HCT116 (cell line): ENCODE data around the gene WDR35. TPM values are rescaled to one million over a fixed set of nuclear protein-coding genes. Genes with fewer than 3 reads are reported as not detected.

ENCODE experiments used
- ATAC-seq: fragments of 200-7000 bp; cut with Tn5 transposase; 2 replicates; pipeline ENCODE4 v1.9.1; 2020; ENCODE audit warnings: mild to moderate bottlenecking, moderate library complexity
- BruUV-seq: library from RNA; stranded (reverse); fragments of 400-500 nt; replicated peaks from 2 replicates; lab custom pipeline; 2021; lab: Mats Ljungman, UMichigan
- CTCF ChIA-PET: fragments of 300-600 bp; sonication (Branson Sonifier 250); formaldehyde crosslinking; loops from one replicate; lab custom pipeline; 2021; ENCODE audit warnings: antibody characterized with exemption; lab: Charles Lee
- POLR2A ChIA-PET: fragments of 300-600, 350-600 bp; sonication (Branson Sonifier 250); formaldehyde crosslinking; loops from one replicate; lab custom pipeline; 2021; ENCODE audit warnings: antibody characterized with exemption; lab: Charles Lee
- RAD21 ChIA-PET, 2 experiments: fragments of 300-600 bp; sonication (Branson Sonifier 250); formaldehyde crosslinking; loops; one replicate each; lab custom pipeline; 2023; ENCODE audit warnings: low total read pairs in 2 of 2; ENCODE audit not compliant: uncharacterized antibody in 2 of 2, unreplicated experiment in 2 of 2, low non-redundant PET in 1 of 2; lab: Charles Lee
- DNase-seq: peaks from one replicate; pipeline ENCODE4 v3.0.0-alpha.2; 2010; ENCODE audit warnings: low read depth, low spot score
- H2AFZ ChIP-seq: fragments of 200-600 bp; shearing (Covaris generic), sonication (generic); 2 replicates; pipeline ENCODE4 v1.6.1; 2017; ENCODE audit warnings: low read depth, mixed run types, mixed read lengths, antibody characterized with exemption, low read length; ENCODE audit not compliant: poor library complexity, severe bottlenecking
- H3K27ac ChIP-seq: 2 replicates; pipeline ENCODE4 v1.5.1; 2012; ENCODE audit warnings: low read depth, low read length
- H3K27me3 ChIP-seq: fragments of 200-600 bp; sonication (generic); 2 replicates; pipeline ENCODE4 v1.6.1; 2016; ENCODE audit warnings: mixed run types, low read length, mixed read lengths; ENCODE audit not compliant: insufficient read depth
- H3K36me3 ChIP-seq, 2 experiments: fragments of 200-500 bp in 1 of 2; fragments of 200-600 bp in 1 of 2; sonication (Bioruptor generic) in 1 of 2; sonication (generic) in 1 of 2; 2 replicates each; pipeline versions ENCODE4 v1.5.1 to v1.6.1; 2014 to 2016; ENCODE audit warnings: low read length in 2 of 2, inconsistent platforms in 1 of 2, mixed read lengths in 1 of 2, mixed run types in 1 of 2; ENCODE audit not compliant: insufficient read depth in 2 of 2, control insufficient read depth in 1 of 2
- H3K4me1 ChIP-seq, 2 experiments: fragments of 200-600 bp in 1 of 2; sonication (generic) in 1 of 2; 2 replicates each; pipeline versions ENCODE4 v1.5.1 to v1.6.1; 2012 to 2017; ENCODE audit warnings: low read length in 2 of 2, inconsistent platforms in 1 of 2, mild to moderate bottlenecking in 1 of 2, mixed read lengths in 1 of 2, mixed run types in 1 of 2, moderate library complexity in 1 of 2; ENCODE audit not compliant: insufficient read depth in 2 of 2, control insufficient read depth in 1 of 2
- H3K4me2 ChIP-seq: fragments of 200-600 bp; sonication (generic); 2 replicates; pipeline ENCODE4 v1.6.1; 2017; ENCODE audit warnings: mixed run types, low read length, mixed read lengths
- H3K4me3 ChIP-seq, 2 experiments: fragments of 200-600 bp in 1 of 2; sonication (generic) in 1 of 2; replicated peaks in 1 of 2; 2 replicates each; pipeline ENCODE4 v1.5.1; 2011 to 2016; ENCODE audit warnings: low read length in 2 of 2, control low read depth in 1 of 2, low read depth in 1 of 2, mild to moderate bottlenecking in 1 of 2, mixed read lengths in 1 of 2, mixed run types in 1 of 2
- H3K79me2 ChIP-seq: fragments of 200-600 bp; sonication (generic); 2 replicates; pipeline ENCODE4 v1.6.1; 2017; ENCODE audit warnings: mild to moderate bottlenecking, mixed run types, low read length, moderate library complexity, mixed read lengths; ENCODE audit not compliant: insufficient read depth
- H3K9ac ChIP-seq: fragments of 200-600 bp; sonication (generic); 2 replicates; pipeline ENCODE4 v1.6.1; 2016; ENCODE audit warnings: low read length, mixed read lengths
- H3K9me2 ChIP-seq: fragments of 200-600 bp; sonication (generic), shearing (Covaris generic); 2 replicates; pipeline ENCODE4 v1.6.1; 2017; ENCODE audit warnings: mixed run types, mild to moderate bottlenecking, moderate library complexity; ENCODE audit not compliant: insufficient read depth
- H3K9me3 ChIP-seq, 2 experiments: fragments of 200-500 bp in 1 of 2; fragments of 200-600 bp in 1 of 2; sonication (Bioruptor generic) in 1 of 2; sonication (generic) in 1 of 2; 2 replicates each; pipeline ENCODE4 v1.6.1; 2014 to 2017; ENCODE audit warnings: low read length in 2 of 2, mixed read lengths in 2 of 2, inconsistent platforms in 1 of 2, low read depth in 1 of 2, mild to moderate bottlenecking in 1 of 2, mixed run types in 1 of 2, moderate library complexity in 1 of 2; ENCODE audit not compliant: control insufficient read depth in 1 of 2, insufficient read depth in 1 of 2
- H4K20me1 ChIP-seq: fragments of 200-600 bp; sonication (generic), shearing (Covaris generic); 2 replicates; pipeline ENCODE4 v1.6.1; 2017; ENCODE audit warnings: mixed run types, mild to moderate bottlenecking, moderate library complexity; ENCODE audit not compliant: insufficient read depth
- CBX3 ChIP-seq: IDR thresholded peaks from 2 replicates; pipeline ENCODE4 v1.6.1; 2012; ENCODE audit warnings: low read depth
- FOSL1 ChIP-seq: IDR thresholded peaks from 2 replicates; pipeline ENCODE4 v1.6.1; 2012; ENCODE audit warnings: low read depth
- SIN3A ChIP-seq: IDR thresholded peaks from 2 replicates; pipeline ENCODE4 v1.6.1; 2012; ENCODE audit warnings: low read depth
- SP1 ChIP-seq: IDR thresholded peaks from 2 replicates; pipeline ENCODE4 v1.6.1; 2012; ENCODE audit warnings: low read depth
- ZNF274 ChIP-seq: fragments of 200-500 bp; sonication (Bioruptor generic); IDR thresholded peaks from 2 replicates; pipeline ENCODE4 v1.6.1; 2014; ENCODE audit warnings: mild to moderate bottlenecking, low read depth, low read length, inconsistent platforms
- intact Hi-C: fragments of 100-400 bp; cut with micrococcal nuclease; formaldehyde crosslinking; loops from 2 replicates; pipeline ENCODE4 v1.10.0; 2022
- total RNA-seq: library from RNA; stranded (reverse); gene quantifications from one replicate; pipeline ENCODE4 v1.2.1, GENCODE V29; 2021; ENCODE audit not compliant: unreplicated experiment
- TF ChIP-seq, protein P1 (sequence below): IDR thresholded peaks from 2 replicates; pipeline ENCODE4 v1.6.1; 2012; ENCODE audit warnings: low read depth
- TF ChIP-seq, protein P2 (sequence below), 3 experiments: fragments of 200-600 bp in 1 of 3; sonication (generic) in 1 of 3; IDR thresholded peaks in 2 of 3; conservative IDR thresholded peaks in 1 of 3; 2 replicates each; pipeline ENCODE4 v1.5.1; 2012 to 2017; ENCODE audit warnings: low read depth in 2 of 3, low read length in 2 of 3, antibody characterized with exemption in 1 of 3, borderline replicate concordance in 1 of 3, control low read depth in 1 of 3, mild to moderate bottlenecking in 1 of 3, mixed read lengths in 1 of 3, mixed run types in 1 of 3, moderate library complexity in 1 of 3; ENCODE audit not compliant: insufficient read depth in 1 of 3
- TF ChIP-seq, protein P3 (sequence below): IDR thresholded peaks from 2 replicates; pipeline ENCODE4 v1.6.1; 2011; ENCODE audit warnings: mild to moderate bottlenecking, low read length, moderate library complexity; ENCODE audit not compliant: insufficient replicate concordance; ENCODE audit errors: extremely low read depth
- TF ChIP-seq, protein P4 (sequence below): IDR thresholded peaks from 2 replicates; pipeline ENCODE4 v1.6.1; 2012

The WDR35 gene
- total RNA-seq, 1 experiment from 2014 or later = 9.6 TPM

DNA sequence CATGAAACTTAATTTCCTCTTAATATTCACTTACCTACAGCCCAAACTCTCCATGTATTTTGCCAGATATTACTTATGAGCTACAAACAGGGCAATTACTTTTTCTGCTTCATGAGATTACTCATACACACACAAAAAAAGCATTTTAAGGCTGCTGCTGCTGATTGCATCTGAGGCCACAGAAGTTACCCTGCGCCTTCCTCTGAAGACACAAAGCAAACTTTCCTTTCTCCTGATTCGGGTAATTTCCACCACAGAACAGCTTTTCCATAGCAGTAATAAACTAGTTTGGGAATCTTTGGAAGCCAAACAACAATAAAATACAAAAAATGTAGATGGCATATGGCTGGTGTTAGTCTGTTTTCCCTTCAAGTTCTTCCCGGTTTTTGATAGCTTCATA is 94.4 kb downstream of the WDR35 start:
- CTCF ChIA-PET = no interaction called here
- Histone ChIP-seq H3K9ac (no peak overlapping the region), H3K4me3 (no peak overlapping the region), H3K79me2 (peaks cover 33% of the 10 kb centered on the region), H3K4me2 (no peak overlapping the region), H2AFZ (no peak overlapping the region), H3K27ac (no peak overlapping the region), H3K9me2 (no peaks in the 10 kb centered on the region), H3K9me3 (no peaks in the 10 kb centered on the region), H3K27me3 (no peaks in the 10 kb centered on the region), H3K36me3 (no peaks in the 10 kb centered on the region), H4K20me1 (no peaks in the 10 kb centered on the region), H3K4me1 (peaks cover 8 to 9% of the 10 kb centered on the region in 2 experiments; a peak in 3 of 4 replicates)
- RAD21 ChIA-PET = interaction anchor here in 1 of 2 experiments (0.7 kb wide), 1 partner anchor 1465 kb away, joined by 4 read pairs; no protein-coding TSS in a partner anchor
- ATAC-seq (no peak), DNase-seq (no peak)
- POLR2A ChIA-PET = no interaction called here
- BruUV-seq = no TSS peak
- intact Hi-C loops = no loop called here
- TF ChIP-seq ZNF274 (no peak), SIN3A (no peak)
- TF ChIP-seq, protein P1, sequence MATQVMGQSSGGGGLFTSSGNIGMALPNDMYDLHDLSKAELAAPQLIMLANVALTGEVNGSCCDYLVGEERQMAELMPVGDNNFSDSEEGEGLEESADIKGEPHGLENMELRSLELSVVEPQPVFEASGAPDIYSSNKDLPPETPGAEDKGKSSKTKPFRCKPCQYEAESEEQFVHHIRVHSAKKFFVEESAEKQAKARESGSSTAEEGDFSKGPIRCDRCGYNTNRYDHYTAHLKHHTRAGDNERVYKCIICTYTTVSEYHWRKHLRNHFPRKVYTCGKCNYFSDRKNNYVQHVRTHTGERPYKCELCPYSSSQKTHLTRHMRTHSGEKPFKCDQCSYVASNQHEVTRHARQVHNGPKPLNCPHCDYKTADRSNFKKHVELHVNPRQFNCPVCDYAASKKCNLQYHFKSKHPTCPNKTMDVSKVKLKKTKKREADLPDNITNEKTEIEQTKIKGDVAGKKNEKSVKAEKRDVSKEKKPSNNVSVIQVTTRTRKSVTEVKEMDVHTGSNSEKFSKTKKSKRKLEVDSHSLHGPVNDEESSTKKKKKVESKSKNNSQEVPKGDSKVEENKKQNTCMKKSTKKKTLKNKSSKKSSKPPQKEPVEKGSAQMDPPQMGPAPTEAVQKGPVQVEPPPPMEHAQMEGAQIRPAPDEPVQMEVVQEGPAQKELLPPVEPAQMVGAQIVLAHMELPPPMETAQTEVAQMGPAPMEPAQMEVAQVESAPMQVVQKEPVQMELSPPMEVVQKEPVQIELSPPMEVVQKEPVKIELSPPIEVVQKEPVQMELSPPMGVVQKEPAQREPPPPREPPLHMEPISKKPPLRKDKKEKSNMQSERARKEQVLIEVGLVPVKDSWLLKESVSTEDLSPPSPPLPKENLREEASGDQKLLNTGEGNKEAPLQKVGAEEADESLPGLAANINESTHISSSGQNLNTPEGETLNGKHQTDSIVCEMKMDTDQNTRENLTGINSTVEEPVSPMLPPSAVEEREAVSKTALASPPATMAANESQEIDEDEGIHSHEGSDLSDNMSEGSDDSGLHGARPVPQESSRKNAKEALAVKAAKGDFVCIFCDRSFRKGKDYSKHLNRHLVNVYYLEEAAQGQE = no peak

DNA sequence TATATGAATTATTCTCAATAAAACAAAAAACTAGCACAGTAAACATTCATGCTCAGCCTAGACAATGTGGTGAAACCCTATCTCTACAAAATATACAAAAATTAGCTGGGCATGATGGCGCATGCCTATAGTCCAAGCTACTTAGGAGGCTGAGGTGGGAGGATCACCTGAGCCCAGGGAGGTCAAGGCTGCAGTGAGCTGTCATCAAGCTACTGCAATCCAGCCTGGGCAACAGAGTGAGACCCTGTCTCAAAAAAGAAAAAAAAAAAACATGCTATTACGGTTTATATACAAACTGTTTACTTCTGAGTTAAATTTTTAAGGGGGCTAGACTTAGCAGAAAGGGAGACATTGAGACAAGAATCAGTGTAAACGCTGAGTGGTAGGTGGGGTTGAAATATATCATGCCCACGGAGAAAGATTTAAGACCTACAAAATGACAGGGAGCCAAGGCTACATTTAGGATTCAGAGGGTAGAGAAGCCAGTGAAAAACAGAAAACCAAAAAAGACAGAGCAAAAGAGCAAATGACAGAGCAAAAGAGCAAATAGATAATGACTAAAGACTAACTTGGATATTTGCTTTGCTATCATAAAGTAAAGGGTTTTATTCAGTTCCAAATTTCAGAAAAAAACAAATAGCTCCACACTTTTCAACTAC is 95.6 kb downstream of the WDR35 start:
- ChIA-PET CTCF (no interaction called here), RAD21 (no interaction called here), POLR2A (no interaction called here)
- Histone ChIP-seq H2AFZ (no peak overlapping the region), H3K4me3 (no peak overlapping the region), H3K9ac (no peak overlapping the region), H3K27ac (no peak overlapping the region), H3K4me2 (no peak overlapping the region), H3K27me3 (no peaks in the 10 kb centered on the region), H3K36me3 (no peaks in the 10 kb centered on the region), H4K20me1 (no peaks in the 10 kb centered on the region), H3K9me2 (no peaks in the 10 kb centered on the region), H3K4me1 (no peaks in the 10 kb centered on the region), H3K79me2 (peaks cover 21% of the 10 kb centered on the region), H3K9me3 (no peaks in the 10 kb centered on the region)
- BruUV-seq = no TSS peak
- TF ChIP-seq, protein P2, sequence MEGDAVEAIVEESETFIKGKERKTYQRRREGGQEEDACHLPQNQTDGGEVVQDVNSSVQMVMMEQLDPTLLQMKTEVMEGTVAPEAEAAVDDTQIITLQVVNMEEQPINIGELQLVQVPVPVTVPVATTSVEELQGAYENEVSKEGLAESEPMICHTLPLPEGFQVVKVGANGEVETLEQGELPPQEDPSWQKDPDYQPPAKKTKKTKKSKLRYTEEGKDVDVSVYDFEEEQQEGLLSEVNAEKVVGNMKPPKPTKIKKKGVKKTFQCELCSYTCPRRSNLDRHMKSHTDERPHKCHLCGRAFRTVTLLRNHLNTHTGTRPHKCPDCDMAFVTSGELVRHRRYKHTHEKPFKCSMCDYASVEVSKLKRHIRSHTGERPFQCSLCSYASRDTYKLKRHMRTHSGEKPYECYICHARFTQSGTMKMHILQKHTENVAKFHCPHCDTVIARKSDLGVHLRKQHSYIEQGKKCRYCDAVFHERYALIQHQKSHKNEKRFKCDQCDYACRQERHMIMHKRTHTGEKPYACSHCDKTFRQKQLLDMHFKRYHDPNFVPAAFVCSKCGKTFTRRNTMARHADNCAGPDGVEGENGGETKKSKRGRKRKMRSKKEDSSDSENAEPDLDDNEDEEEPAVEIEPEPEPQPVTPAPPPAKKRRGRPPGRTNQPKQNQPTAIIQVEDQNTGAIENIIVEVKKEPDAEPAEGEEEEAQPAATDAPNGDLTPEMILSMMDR (IDR thresholded peaks at IDR 0.05 in 2 of 3, conservative IDR thresholded peaks at IDR 0.05 in 1 of 3; ENCODE audit: borderline replicate concordance in 1 of 3, insufficient read depth in 1 of 3, low read depth in 2 of 3, low read length in 2 of 3) = no peak
- TF ChIP-seq, protein P3, sequence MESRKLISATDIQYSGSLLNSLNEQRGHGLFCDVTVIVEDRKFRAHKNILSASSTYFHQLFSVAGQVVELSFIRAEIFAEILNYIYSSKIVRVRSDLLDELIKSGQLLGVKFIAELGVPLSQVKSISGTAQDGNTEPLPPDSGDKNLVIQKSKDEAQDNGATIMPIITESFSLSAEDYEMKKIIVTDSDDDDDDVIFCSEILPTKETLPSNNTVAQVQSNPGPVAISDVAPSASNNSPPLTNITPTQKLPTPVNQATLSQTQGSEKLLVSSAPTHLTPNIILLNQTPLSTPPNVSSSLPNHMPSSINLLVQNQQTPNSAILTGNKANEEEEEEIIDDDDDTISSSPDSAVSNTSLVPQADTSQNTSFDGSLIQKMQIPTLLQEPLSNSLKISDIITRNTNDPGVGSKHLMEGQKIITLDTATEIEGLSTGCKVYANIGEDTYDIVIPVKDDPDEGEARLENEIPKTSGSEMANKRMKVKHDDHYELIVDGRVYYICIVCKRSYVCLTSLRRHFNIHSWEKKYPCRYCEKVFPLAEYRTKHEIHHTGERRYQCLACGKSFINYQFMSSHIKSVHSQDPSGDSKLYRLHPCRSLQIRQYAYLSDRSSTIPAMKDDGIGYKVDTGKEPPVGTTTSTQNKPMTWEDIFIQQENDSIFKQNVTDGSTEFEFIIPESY = no peak
- no peak for TF ChIP-seq CBX3
- TF ChIP-seq SP1 = no peak
- TF ChIP-seq, protein P4, sequence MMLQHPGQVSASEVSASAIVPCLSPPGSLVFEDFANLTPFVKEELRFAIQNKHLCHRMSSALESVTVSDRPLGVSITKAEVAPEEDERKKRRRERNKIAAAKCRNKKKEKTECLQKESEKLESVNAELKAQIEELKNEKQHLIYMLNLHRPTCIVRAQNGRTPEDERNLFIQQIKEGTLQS = no peak
- no peak for TF ChIP-seq FOSL1
- ATAC-seq = no peak
- intact Hi-C loops = no loop called here
- DNase-seq = no peak
